ENCODE results near the gene EML1. TPM values are rescaled to one million over a fixed set of nuclear protein-coding genes. Genes with fewer than 3 reads are reported as not detected.

The EML1 gene, protein sequence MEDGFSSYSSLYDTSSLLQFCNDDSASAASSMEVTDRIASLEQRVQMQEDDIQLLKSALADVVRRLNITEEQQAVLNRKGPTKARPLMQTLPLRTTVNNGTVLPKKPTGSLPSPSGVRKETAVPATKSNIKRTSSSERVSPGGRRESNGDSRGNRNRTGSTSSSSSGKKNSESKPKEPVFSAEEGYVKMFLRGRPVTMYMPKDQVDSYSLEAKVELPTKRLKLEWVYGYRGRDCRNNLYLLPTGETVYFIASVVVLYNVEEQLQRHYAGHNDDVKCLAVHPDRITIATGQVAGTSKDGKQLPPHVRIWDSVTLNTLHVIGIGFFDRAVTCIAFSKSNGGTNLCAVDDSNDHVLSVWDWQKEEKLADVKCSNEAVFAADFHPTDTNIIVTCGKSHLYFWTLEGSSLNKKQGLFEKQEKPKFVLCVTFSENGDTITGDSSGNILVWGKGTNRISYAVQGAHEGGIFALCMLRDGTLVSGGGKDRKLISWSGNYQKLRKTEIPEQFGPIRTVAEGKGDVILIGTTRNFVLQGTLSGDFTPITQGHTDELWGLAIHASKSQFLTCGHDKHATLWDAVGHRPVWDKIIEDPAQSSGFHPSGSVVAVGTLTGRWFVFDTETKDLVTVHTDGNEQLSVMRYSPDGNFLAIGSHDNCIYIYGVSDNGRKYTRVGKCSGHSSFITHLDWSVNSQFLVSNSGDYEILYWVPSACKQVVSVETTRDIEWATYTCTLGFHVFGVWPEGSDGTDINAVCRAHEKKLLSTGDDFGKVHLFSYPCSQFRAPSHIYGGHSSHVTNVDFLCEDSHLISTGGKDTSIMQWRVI
- total RNA-seq (2022) (5.9 and 7.2 TPM in 2 replicates), Bru-seq, nascent RNA (percentile 44 among the genes with signal in this experiment), BruChase-seq, experiment 1, labeled RNA remaining after a 2-hour chase (percentile 40 among the genes with signal in this experiment), BruChase-seq, experiment 2, labeled RNA remaining after a 6-hour chase (percentile 41 among the genes with signal in this experiment)
- long read RNA-seq, full-length matches to known transcripts: 2 of 4 reads
- long read RNA-seq, partial matches to known transcripts: 0 of 4 reads
- long read RNA-seq, other reads (novel, unspliced or antisense): 2 of 4 reads

DNA sequence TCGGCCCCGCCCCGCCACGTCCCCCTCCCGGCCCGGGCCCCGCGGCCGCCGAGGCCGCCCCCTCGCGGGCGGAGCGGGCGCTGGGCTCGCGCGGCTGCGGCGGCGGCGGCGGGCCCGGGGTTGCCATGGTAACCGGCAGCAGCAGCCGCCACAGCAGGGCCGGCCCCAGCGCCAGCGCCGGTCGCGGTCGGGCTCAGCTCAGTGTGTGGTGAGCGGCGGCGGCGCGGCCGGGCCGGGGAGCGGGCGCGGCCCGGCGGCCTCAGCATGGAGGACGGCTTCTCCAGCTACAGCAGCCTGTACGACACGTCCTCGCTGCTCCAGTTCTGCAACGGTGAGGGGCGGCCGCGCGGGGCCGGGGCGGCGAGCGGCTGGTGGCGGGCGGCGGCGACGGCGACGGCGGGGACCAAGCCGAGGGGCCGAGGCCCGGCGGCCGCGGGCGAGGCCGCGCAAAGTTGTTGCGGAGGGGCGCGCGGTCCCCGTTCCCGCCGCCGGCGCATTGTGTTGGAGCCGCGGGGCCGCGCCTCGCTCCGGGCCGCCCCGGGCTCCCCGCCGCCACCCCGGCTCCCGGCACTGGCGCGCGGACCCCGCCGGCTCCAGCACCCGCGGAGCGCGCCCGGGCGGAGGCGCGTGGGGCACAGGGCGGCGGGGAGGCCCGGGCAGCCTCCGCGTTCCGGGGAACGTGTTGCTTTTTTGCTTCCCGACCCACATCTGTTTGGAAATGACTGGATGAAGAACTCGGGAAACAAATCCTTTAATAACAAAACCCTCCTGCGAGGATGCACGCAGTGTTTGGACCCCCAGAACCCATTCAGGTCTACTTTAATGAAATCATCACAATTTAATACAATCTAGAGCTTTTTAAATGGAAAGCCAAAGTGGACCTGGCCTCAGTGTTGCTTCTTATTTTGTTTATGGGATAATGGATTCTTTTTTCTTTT lies at the start of gene EML1:
Gene EML1 (plus strand): TSS at position 201 of the 938 bp plus-strand sequence. CDS start 64 bp downstream, at position 265.
- TF ChIP-seq, protein P1, sequence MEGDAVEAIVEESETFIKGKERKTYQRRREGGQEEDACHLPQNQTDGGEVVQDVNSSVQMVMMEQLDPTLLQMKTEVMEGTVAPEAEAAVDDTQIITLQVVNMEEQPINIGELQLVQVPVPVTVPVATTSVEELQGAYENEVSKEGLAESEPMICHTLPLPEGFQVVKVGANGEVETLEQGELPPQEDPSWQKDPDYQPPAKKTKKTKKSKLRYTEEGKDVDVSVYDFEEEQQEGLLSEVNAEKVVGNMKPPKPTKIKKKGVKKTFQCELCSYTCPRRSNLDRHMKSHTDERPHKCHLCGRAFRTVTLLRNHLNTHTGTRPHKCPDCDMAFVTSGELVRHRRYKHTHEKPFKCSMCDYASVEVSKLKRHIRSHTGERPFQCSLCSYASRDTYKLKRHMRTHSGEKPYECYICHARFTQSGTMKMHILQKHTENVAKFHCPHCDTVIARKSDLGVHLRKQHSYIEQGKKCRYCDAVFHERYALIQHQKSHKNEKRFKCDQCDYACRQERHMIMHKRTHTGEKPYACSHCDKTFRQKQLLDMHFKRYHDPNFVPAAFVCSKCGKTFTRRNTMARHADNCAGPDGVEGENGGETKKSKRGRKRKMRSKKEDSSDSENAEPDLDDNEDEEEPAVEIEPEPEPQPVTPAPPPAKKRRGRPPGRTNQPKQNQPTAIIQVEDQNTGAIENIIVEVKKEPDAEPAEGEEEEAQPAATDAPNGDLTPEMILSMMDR (IDR thresholded peaks at IDR 0.05; ENCODE audit: insufficient read depth in 1 of 2, low read depth in 1 of 2, low read length in 1 of 2, severe bottlenecking in 1 of 2, unreplicated experiment in 1 of 2): no peak
- H3K27me3 Mint-ChIP-seq (ENCODE audit: insufficient read depth, unreplicated experiment): no peaks in the 10 kb centered on the region
- POLR2A ChIA-PET: interaction anchor here (1.0 to 1.1 kb wide), 2 partner anchors 9 to 63 kb away, joined by 4 to 5 read pairs; no protein-coding TSS in a partner anchor
- peak within 1 kb of the TSS; percentile 44 for H3K4me3 ChIP-seq (ENCODE audit: low read depth, low read length)
- H3K9me3 Mint-ChIP-seq (ENCODE audit: unreplicated experiment): no peaks in the 10 kb centered on the region
- no peaks in the 10 kb centered on the region for H3K27me3 ChIP-seq (replicated peaks; ENCODE audit: control insufficient read depth, insufficient read depth, low read length)
- H3K4me1 ChIP-seq: no peaks in the 10 kb centered on the region
- H3K4me1 Mint-ChIP-seq (ENCODE audit: low read depth, unreplicated experiment): peaks cover 14% of the 10 kb centered on the region
- no TSS peak for BruUV-seq (replicated peaks)
- no peaks in the 10 kb centered on the region for H3K36me3 ChIP-seq (ENCODE audit: control insufficient read depth, insufficient read depth, low read length)
- intact Hi-C loops (cut with micrococcal nuclease; ENCODE audit: unreplicated experiment): loop anchor here (1.0 to 5.0 kb wide), 2 partner anchors 63 to 111 kb away; partner anchors contain the start of gene CYP46A1
- peak within 1 kb of the TSS; percentile 57 for H3K27ac Mint-ChIP-seq (ENCODE audit: unreplicated experiment)
- CTCF ChIA-PET: interaction anchor here (0.9 to 1.3 kb wide), 3 partner anchors 9 to 63 kb away, joined by 4 to 7 read pairs (median 6); no protein-coding TSS in a partner anchor
- H3K4me3 Mint-ChIP-seq (ENCODE audit: unreplicated experiment): peak within 1 kb of the TSS; percentile 64
- no peaks in the 10 kb centered on the region for H3K36me3 Mint-ChIP-seq (ENCODE audit: insufficient read depth, unreplicated experiment)
- peak; percentile 75 to 91 for DNase-seq
- no peaks in the 10 kb centered on the region for H3K9me3 ChIP-seq

DNA sequence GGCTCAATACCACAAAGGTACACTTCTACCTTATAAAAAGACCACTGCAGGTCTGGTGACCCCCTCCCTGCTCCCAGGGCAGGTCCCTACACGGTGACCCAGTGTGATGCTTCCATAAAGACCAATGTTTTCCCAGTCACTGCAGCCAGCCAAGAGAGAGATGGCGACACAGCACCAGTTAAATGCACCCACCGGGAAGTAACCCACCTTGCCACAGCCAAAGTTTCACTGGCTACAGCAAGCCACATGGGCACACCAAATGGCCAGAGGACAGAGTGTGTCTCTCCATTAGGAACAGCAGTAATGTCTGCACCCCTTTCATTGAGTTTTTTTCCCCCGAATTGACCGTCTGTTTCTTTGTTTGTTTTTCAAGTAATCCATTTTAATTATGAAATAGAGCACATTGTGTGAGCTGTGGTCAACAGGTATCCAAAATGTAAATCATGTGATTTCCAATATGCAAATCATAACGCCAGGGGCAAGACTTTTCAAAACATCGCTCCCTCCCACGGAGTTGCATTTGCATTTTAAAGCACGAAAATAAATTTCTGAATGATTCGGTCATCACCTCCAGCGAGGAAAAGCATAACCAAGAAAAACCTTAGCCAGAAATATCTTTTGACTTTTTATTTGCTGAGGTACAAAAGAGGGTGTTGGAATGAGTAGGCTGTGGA lies 48.9 kb upstream of the EML1 start:
- Mint-ChIP-seq H3K4me1 (ENCODE audit: low read depth, unreplicated experiment) (no peaks in the 10 kb centered on the region), H3K9me3 (ENCODE audit: unreplicated experiment) (no peaks in the 10 kb centered on the region), H3K4me3 (ENCODE audit: unreplicated experiment) (no peak overlapping the region), H3K27me3 (ENCODE audit: insufficient read depth, unreplicated experiment) (peaks cover 2% of the 10 kb centered on the region), H3K27ac (ENCODE audit: unreplicated experiment) (no peak overlapping the region), H3K36me3 (ENCODE audit: insufficient read depth, unreplicated experiment) (no peaks in the 10 kb centered on the region)
- Histone ChIP-seq H3K27me3 (replicated peaks; ENCODE audit: control insufficient read depth, insufficient read depth, low read length) (no peaks in the 10 kb centered on the region), H3K4me1 (no peaks in the 10 kb centered on the region), H3K4me3 (ENCODE audit: low read depth, low read length) (no peak overlapping the region), H3K9me3 (no peaks in the 10 kb centered on the region), H3K36me3 (ENCODE audit: control insufficient read depth, insufficient read depth, low read length) (no peaks in the 10 kb centered on the region)
- ChIA-PET POLR2A (no interaction called here), CTCF (no interaction called here)
- intact Hi-C loops (cut with micrococcal nuclease; ENCODE audit: unreplicated experiment): no loop called here
- peak in 1 of 2 experiments; percentile 18 for DNase-seq
- TF ChIP-seq, protein P1 (IDR thresholded peaks at IDR 0.05; ENCODE audit: insufficient read depth in 1 of 2, low read depth in 1 of 2, low read length in 1 of 2, severe bottlenecking in 1 of 2, unreplicated experiment in 1 of 2): peak in 1 of 2 experiments; percentile 27
- BruUV-seq (replicated peaks): no TSS peak
